ENCODE data around the gene CATSPERZ. TPM values are rescaled to one million over a fixed set of nuclear protein-coding genes. Genes with fewer than 3 reads are reported as not detected.

Gene CATSPERZ
- total RNA-seq, 2 experiments from 2014 or later, result not detected

GRCh38 chr11:64289002-64289564, 11.1 kb upstream of the CATSPERZ start:
- ChIA-PET CTCF (interaction anchor here (7.9 kb wide), 1 partner anchor 14 kb away, joined by 74 read pairs; the partner anchor contains the start of genes CATSPERZ and ESRRA), POLR2A (no interaction called here)
- H3K4me1 Mint-ChIP-seq (ENCODE audit: low read depth), result peaks cover 16% of the 10 kb centered on the region
- no peak for DNase-seq
- no peaks in the 10 kb centered on the region for H3K9me3 Mint-ChIP-seq
- peaks cover 23% of the 10 kb centered on the region for H3K27me3 Mint-ChIP-seq
- no peak overlapping the region for H3K27ac Mint-ChIP-seq
- intact Hi-C loops (cut with micrococcal nuclease), result no loop called here
- H3K4me3 Mint-ChIP-seq, result no peak overlapping the region
- no peaks in the 10 kb centered on the region for H3K36me3 Mint-ChIP-seq

GRCh38 chr11:64290352-64291261, 9.6 kb upstream of the CATSPERZ start:
- ChIA-PET CTCF (interaction anchor here (1.3 to 7.9 kb wide), 2 partner anchors 12 to 86 kb away, joined by 3 to 74 read pairs; partner anchors contain the start of genes CATSPERZ and ESRRA), POLR2A (no interaction called here)
- intact Hi-C loops (cut with micrococcal nuclease), result no loop called here
- Mint-ChIP-seq H3K4me3 (peak overlapping the region; percentile 32), H3K27me3 (peaks cover 35% of the 10 kb centered on the region), H3K4me1 (ENCODE audit: low read depth) (peaks cover 16% of the 10 kb centered on the region), H3K27ac (no peak overlapping the region), H3K36me3 (no peaks in the 10 kb centered on the region), H3K9me3 (no peaks in the 10 kb centered on the region)
- no peak for DNase-seq

- DNase-seq, result no peak
- Mint-ChIP-seq H3K4me1 (ENCODE audit: low read depth) (peaks cover 13% of the 10 kb centered on the region), H3K36me3 (no peaks in the 10 kb centered on the region), H3K9me3 (no peaks in the 10 kb centered on the region), H3K27ac (no peak within 1 kb of the TSS), H3K27me3 (peaks cover 41% of the 10 kb centered on the region), H3K4me3 (peak within 1 kb of the TSS; percentile 32)
- CTCF ChIA-PET, result interaction anchor here (7.9 kb wide), 1 partner anchor 12 kb away, joined by 74 read pairs; the partner anchor contains the start of genes CATSPERZ and ESRRA
- POLR2A ChIA-PET, result no interaction called here
- intact Hi-C loops (cut with micrococcal nuclease), result no loop called here
Observed at GRCh38 chr11:64291262-64291751, 8.9 kb upstream of the CATSPERZ start, which contains the start of gene KCNK4. TSS of gene KCNK4 (plus strand) at chr11:64291302. CDS start at chr11:64293019, 1,717 bp downstream.

- peaks cover 7% of the 10 kb centered on the region for H3K4me1 Mint-ChIP-seq (ENCODE audit: low read depth)
- intact Hi-C loops (cut with micrococcal nuclease), result no loop called here
- no peak for DNase-seq
Observed at GRCh38 chr11:64291752-64292459, 8.3 kb upstream of the CATSPERZ start.

GRCh38 chr11:64292460-64293254, 7.5 kb upstream of the CATSPERZ start:
- intact Hi-C loops (cut with micrococcal nuclease), result no loop called here
- Mint-ChIP-seq H3K27me3 (peaks cover 54% of the 10 kb centered on the region), H3K9me3 (no peaks in the 10 kb centered on the region), H3K36me3 (no peaks in the 10 kb centered on the region), H3K27ac (no peak overlapping the region), H3K4me1 (ENCODE audit: low read depth) (peaks cover 10% of the 10 kb centered on the region), H3K4me3 (no peak overlapping the region)
- POLR2A ChIA-PET, result interaction anchor here (0.8 to 1.1 kb wide), 2 partner anchors 12 to 485 kb away, joined by 4 to 5 read pairs; partner anchors contain the start of gene ESRRA
- DNase-seq, result no peak
- CTCF ChIA-PET, result interaction anchor here (1.4 to 7.9 kb wide), 2 partner anchors 10 to 39 kb away, joined by 3 to 74 read pairs; partner anchors contain the start of genes CATSPERZ and ESRRA

More at GRCh38 chr11:64291752-64292459, 8.3 kb upstream of the CATSPERZ start:
- POLR2A ChIA-PET, result interaction anchor here (1.1 kb wide), 1 partner anchor 485 kb away, joined by 4 read pairs; no protein-coding TSS in a partner anchor
- Mint-ChIP-seq H3K4me3 (no peak overlapping the region), H3K27ac (no peak overlapping the region), H3K9me3 (no peaks in the 10 kb centered on the region), H3K27me3 (peaks cover 47% of the 10 kb centered on the region), H3K36me3 (no peaks in the 10 kb centered on the region)
- CTCF ChIA-PET, result interaction anchor here (1.4 to 7.9 kb wide), 2 partner anchors 11 to 40 kb away, joined by 3 to 74 read pairs; partner anchors contain the start of genes CATSPERZ and ESRRA

- ChIA-PET CTCF (interaction anchor here (0.9 to 7.9 kb wide), 2 partner anchors 8 to 23 kb away, joined by 3 to 74 read pairs; partner anchors contain the start of genes CATSPERZ and ESRRA), POLR2A (no interaction called here)
- no peaks in the 10 kb centered on the region for H3K36me3 Mint-ChIP-seq
- peaks cover 14% of the 10 kb centered on the region for H3K4me1 Mint-ChIP-seq (ENCODE audit: low read depth)
- H3K27ac Mint-ChIP-seq, result no peak overlapping the region
- no peak overlapping the region for H3K4me3 Mint-ChIP-seq
- intact Hi-C loops (cut with micrococcal nuclease), result no loop called here
- H3K27me3 Mint-ChIP-seq, result peaks cover 73% of the 10 kb centered on the region
- DNase-seq, result no peak
- H3K9me3 Mint-ChIP-seq, result no peaks in the 10 kb centered on the region
Observed at GRCh38 chr11:64294774-64295173, 5.4 kb upstream of the CATSPERZ start.

- ChIA-PET POLR2A (no interaction called here), CTCF (interaction anchor here (0.9 to 7.9 kb wide), 2 partner anchors 7 to 24 kb away, joined by 3 to 74 read pairs; partner anchors contain the start of genes CATSPERZ and ESRRA)
- H3K4me3 Mint-ChIP-seq, result no peak overlapping the region
- H3K9me3 Mint-ChIP-seq, result no peaks in the 10 kb centered on the region
- intact Hi-C loops (cut with micrococcal nuclease), result no loop called here
- H3K36me3 Mint-ChIP-seq, result no peaks in the 10 kb centered on the region
- DNase-seq, result no peak
- H3K4me1 Mint-ChIP-seq (ENCODE audit: low read depth), result peaks cover 20% of the 10 kb centered on the region
- peaks cover 76% of the 10 kb centered on the region for H3K27me3 Mint-ChIP-seq
- no peak overlapping the region for H3K27ac Mint-ChIP-seq
Observed at GRCh38 chr11:64295760-64296159, 4.4 kb upstream of the CATSPERZ start.

GRCh38 chr11:64296236-64296635, 3.9 kb upstream of the CATSPERZ start:
- POLR2A ChIA-PET, result no interaction called here
- H3K4me3 Mint-ChIP-seq, result no peak overlapping the region
- no peak for DNase-seq

GRCh38 chr11:64296830-64297698, 3.1 kb upstream of the CATSPERZ start:
- peaks cover 22% of the 10 kb centered on the region for H3K4me1 Mint-ChIP-seq (ENCODE audit: low read depth)
- intact Hi-C loops (cut with micrococcal nuclease), result no loop called here
- CTCF ChIA-PET, result no interaction called here
- DNase-seq, result no peak
- no peaks in the 10 kb centered on the region for H3K9me3 Mint-ChIP-seq
- no peaks in the 10 kb centered on the region for H3K36me3 Mint-ChIP-seq
- H3K27ac Mint-ChIP-seq, result no peak overlapping the region
- no peak overlapping the region for H3K4me3 Mint-ChIP-seq
- POLR2A ChIA-PET, result no interaction called here
- peaks cover 80% of the 10 kb centered on the region for H3K27me3 Mint-ChIP-seq

More at GRCh38 chr11:64296236-64296635, 3.9 kb upstream of the CATSPERZ start:
- CTCF ChIA-PET, result no interaction called here
- intact Hi-C loops (cut with micrococcal nuclease), result no loop called here
- Mint-ChIP-seq H3K4me1 (ENCODE audit: low read depth) (peaks cover 22% of the 10 kb centered on the region), H3K9me3 (no peaks in the 10 kb centered on the region), H3K27me3 (peaks cover 74% of the 10 kb centered on the region), H3K36me3 (no peaks in the 10 kb centered on the region), H3K27ac (no peak overlapping the region)

GRCh38 chr11:64297699-64298358, 2.3 kb upstream of the CATSPERZ start:
- H3K4me3 Mint-ChIP-seq, result no peak overlapping the region
- H3K9me3 Mint-ChIP-seq, result no peaks in the 10 kb centered on the region
- intact Hi-C loops (cut with micrococcal nuclease), result no loop called here
- H3K4me1 Mint-ChIP-seq (ENCODE audit: low read depth), result peaks cover 19% of the 10 kb centered on the region
- no peak for DNase-seq
- ChIA-PET POLR2A (no interaction called here), CTCF (no interaction called here)
- H3K27me3 Mint-ChIP-seq, result peaks cover 78% of the 10 kb centered on the region
- H3K36me3 Mint-ChIP-seq, result no peaks in the 10 kb centered on the region
- H3K27ac Mint-ChIP-seq, result no peak overlapping the region
